HEK293T (cell line): ENCODE results near the gene PTPRG.

Experiments
- FOXA1 ChIP-seq: fragments of 450-650 bp; IDR thresholded peaks from 2 replicates; pipeline ENCODE4 v1.6.1; 2016; ENCODE audit warnings: mild to moderate bottlenecking
- FOXM1 ChIP-seq: fragments of 450-650 bp; IDR thresholded peaks from 2 replicates; pipeline ENCODE4 v1.6.1; 2017; ENCODE audit warnings: mild to moderate bottlenecking, borderline replicate concordance

- TF ChIP-seq FOXA1 (no peak), FOXM1 (no peak)
These were observed 302.2 kb downstream of the PTPRG start for GRCh38 chr3:61863579-61863978.
